Bronchial epithelial cell (primary cell): ENCODE data around the gene TUBB2A. TPM values are rescaled to one million over a fixed set of nuclear protein-coding genes. Genes with fewer than 3 reads are reported as not detected.
"Not testable (repeated sequence)": the region's sequence is repeated elsewhere in the genome, so short reads cannot be mapped to it uniquely, and the experiment has no call there.

Source experiments
- DNase-seq: peaks from one replicate; pipeline ENCODE4 v3.0.0-alpha.2; 2010; ENCODE audit warnings: low read depth
- FAIRE-seq: peaks from 2 replicates; lab custom pipeline; 2011; peaks lifted over from hg19 to GRCh38; lab: Jason Lieb, UNC
- H3K27me3 ChIP-seq: 2 replicates; pipeline ENCODE4 v1.5.1; 2011; ENCODE audit warnings: low read length; ENCODE audit not compliant: control insufficient read depth, insufficient read depth
- H3K36me3 ChIP-seq: 2 replicates; pipeline ENCODE4 v1.5.1; 2011; ENCODE audit warnings: low read length; ENCODE audit not compliant: control insufficient read depth, insufficient read depth
- H3K4me3 ChIP-seq: 2 replicates; pipeline ENCODE4 v1.5.1; 2011; ENCODE audit warnings: mild to moderate bottlenecking, low read depth, low read length, control low read depth
- total RNA-seq: library from RNA; depleted of rRNA; stranded (reverse); fragments of >200 nt; gene quantifications from 2 replicates; pipeline ENCODE4 v1.2.1, GENCODE V29; 2014
- TF ChIP-seq, protein P1 (sequence below): IDR thresholded peaks from 2 replicates; pipeline ENCODE4 v1.5.1; 2011; ENCODE audit warnings: mild to moderate bottlenecking, moderate library complexity, low read length, control low read depth, inconsistent platforms; ENCODE audit not compliant: insufficient read depth, severe bottlenecking

Gene TUBB2A
- total RNA-seq, 1 donor from 2014 or later, result 25.3 TPM

DNA sequence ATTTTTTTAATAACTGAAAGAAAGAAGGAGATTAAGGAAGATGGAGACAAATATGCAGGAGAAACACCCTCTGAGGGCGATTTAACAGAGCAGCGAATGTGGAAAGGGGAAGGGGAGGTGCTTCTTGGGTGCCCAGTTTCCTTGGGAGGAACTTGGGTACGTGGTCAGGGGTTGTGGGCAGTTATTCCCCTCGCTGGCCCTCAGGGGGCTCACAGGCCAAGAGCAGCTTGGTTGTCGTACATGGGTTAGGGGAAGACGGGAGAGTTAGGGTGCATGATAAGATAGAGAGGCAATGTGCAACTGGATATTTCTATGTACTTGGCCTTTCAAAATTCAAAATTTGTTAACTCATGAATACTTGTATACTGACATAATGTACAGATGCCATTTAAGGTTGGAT lies 7.0 kb upstream of the TUBB2A start:
- DNase-seq (no peak), FAIRE-seq (no peak)

DNA sequence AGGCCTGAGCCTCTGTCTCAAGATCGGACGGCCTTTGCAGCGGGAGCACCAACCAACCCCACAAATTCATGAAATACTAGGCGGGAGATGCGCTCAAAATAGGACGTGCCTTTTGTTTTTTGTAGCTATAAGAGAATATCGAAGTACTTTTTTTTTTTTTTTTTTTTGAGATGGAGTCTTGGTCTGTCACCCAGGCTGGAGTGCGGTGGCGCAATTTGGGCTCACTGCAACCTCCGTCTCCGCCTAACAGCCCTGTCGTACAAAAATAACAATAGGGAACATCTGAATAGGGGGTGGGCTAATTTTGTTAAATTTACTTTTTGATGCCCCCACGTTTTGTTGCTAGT lies 5.9 kb upstream of the TUBB2A start:
- no peak for FAIRE-seq
- TF ChIP-seq, protein P1, sequence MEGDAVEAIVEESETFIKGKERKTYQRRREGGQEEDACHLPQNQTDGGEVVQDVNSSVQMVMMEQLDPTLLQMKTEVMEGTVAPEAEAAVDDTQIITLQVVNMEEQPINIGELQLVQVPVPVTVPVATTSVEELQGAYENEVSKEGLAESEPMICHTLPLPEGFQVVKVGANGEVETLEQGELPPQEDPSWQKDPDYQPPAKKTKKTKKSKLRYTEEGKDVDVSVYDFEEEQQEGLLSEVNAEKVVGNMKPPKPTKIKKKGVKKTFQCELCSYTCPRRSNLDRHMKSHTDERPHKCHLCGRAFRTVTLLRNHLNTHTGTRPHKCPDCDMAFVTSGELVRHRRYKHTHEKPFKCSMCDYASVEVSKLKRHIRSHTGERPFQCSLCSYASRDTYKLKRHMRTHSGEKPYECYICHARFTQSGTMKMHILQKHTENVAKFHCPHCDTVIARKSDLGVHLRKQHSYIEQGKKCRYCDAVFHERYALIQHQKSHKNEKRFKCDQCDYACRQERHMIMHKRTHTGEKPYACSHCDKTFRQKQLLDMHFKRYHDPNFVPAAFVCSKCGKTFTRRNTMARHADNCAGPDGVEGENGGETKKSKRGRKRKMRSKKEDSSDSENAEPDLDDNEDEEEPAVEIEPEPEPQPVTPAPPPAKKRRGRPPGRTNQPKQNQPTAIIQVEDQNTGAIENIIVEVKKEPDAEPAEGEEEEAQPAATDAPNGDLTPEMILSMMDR, result no peak
- peak overlapping the region; percentile 59 for H3K4me3 ChIP-seq

More for the DNA sequence above, 7.0 kb upstream of the TUBB2A start:
- Histone ChIP-seq H3K36me3 (no peaks in the 10 kb centered on the region), H3K4me3 (no peak overlapping the region), H3K27me3 (no peaks in the 10 kb centered on the region)
- TF ChIP-seq, protein P1, result no peak

DNA sequence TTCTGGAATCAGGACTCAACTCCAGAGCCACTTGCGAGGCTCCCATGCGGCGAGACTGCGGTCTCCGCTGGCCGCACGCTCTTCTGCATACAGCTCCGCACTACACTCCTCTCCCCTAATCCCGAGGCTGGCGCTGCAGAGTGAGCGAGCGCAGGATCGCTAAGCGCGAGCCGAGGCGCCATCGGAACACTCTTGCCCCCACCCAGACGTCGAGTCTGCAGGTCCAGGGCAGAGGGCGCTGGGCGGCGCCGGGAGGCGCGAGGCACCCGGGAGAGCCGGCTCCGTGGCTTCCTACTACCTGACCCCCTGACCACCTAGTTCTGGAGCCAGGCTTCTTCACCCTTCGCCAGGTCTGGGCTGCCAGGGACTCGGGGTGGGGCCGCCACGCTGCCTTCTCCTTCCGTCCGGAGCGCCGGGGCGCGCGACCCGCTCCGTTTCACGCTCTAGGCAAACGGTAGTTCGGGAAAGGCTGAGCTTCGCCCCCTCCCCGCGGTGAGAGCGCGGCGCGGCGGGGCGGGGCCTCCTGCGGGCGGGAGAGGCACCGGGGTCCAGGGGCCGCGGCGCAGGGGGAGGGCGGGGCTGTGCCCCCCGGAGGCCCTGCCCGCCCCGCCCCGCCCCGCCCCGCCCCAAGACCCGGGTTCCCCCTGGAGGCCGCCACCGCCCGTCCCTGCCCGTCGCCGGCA lies 5.4 kb upstream of the TUBB2A start:
- peak; percentile 58 for DNase-seq
- Histone ChIP-seq H3K4me3 (peak overlapping the region; percentile 59), H3K27me3 (no peaks in the 10 kb centered on the region), H3K36me3 (no peaks in the 10 kb centered on the region)
- TF ChIP-seq, protein P1, result peak; percentile 22
- FAIRE-seq, result no peak

More for the DNA sequence above, 5.9 kb upstream of the TUBB2A start:
- DNase-seq, result no peak
- no peaks in the 10 kb centered on the region for H3K36me3 ChIP-seq
- no peaks in the 10 kb centered on the region for H3K27me3 ChIP-seq

DNA sequence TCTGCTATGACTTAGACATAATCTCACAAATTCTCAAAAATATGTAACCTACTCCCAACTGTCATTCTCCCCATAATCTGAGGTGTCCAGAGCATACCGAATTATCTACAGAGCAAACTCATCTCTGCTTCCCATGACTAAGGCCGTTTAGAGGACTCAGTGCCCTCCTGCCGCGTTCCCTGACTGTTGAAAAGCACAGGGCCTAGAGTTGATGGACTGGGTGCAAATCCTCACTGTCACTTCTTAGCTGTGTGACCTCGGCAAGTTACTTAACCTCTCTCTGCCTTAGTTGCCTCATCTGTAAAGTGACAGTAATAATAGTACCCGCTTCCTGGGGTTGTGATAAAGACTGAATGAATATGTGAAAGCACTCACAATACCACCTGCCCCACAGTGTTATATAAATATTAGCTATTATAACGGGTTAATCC lies 4.7 kb upstream of the TUBB2A start:
- Histone ChIP-seq H3K4me3 (no peak overlapping the region), H3K27me3 (no peaks in the 10 kb centered on the region), H3K36me3 (no peaks in the 10 kb centered on the region)
- FAIRE-seq (no peak), DNase-seq (no peak)
- TF ChIP-seq, protein P1, result no peak

DNA sequence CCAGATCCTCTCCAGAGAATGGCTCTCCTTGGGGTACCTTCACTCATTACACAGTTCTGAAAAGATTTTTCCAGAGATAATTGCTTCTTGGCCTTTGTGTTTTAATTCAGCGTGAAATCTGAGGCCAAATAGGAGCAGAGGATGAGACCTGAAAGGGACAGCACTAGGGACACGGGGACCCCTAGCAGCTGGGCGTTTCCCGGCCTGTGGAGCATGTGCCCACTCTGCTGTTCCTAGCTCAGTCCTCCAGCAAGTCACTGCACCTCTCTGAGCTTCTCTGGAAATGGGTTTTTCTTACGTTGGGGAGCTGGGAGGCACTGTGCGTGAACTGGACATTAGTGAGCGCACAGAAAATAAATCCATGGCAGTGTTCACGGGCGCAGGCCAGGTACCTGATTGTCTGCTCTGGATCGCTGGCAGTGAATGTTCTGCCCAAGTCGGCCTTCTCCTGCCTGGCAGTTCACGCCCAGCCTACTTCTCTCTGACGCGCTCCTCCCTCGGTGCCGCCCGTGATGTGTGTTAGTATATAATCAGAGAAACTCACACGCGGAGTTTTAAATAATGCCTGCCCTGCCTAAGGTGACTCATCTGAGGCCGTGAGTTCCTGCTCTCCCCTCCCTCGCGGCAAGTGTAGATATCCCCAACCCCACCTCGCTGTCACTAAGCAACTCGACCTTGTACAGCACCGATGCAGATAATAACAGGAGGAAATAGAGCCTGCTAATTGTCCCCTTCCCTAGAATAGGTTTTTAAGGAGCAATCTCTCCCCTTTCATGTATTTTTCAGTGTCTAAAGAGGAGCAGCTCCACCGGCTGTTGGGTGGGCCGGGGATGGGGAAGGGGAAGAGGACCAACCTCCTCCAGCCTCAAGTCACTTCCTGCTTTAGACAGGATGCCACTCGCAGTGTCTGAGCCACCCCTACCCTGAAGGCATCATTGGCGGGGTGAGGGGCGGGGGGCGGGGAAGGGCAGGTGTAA lies 2.7 kb upstream of the TUBB2A start:
- H3K27me3 ChIP-seq, result no peaks in the 10 kb centered on the region
- peaks cover 3% of the 10 kb centered on the region for H3K36me3 ChIP-seq
- FAIRE-seq, result no peak
- DNase-seq, result peak; percentile 70
- TF ChIP-seq, protein P1, result no peak
- no peak overlapping the region for H3K4me3 ChIP-seq

DNA sequence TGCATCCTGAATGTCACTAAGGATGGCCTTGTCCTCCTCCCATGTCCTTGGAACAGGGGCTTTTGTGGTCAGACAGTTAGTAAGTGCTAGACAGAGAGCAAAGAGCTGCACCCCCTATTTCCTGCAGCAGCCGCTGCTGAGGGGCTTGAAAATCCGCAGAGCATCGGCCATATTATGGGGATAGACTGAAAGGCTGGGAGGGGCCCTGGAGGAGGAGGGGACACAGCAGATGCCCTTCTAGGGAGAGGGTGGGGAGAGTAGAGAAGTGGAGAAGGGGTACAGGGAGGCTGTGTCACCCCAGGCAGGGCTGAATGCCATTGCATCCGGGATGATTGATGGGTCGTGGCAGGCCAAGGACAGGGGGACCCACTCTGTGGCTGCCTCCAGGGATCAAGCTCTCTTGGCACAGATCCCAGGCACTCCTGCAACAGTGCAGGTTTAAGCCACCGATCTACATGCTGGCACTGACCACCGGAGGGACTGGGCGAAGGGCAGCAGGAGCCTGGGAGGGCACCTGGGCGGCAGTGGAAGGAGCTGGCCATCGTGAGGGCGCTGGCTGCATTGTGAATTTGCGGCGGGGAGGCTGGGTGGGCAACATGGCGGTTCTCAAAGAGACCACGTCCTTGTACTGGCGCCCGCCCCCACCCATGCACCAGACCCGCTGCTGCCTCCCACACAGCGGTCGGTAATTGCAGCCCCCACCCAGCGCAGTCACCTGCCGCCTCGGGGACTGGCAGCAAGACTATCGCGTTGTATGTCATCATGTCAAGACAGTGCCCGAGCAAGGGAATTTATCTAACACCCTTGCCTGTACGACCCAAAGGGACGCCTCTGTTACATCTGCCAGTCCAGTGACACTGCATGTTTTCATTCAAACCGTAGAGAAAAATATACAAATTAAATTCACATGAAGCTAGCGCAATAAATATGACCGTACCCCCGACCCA lies 887 bp downstream of the TUBB2A start:
- H3K36me3 ChIP-seq, result not testable (repeated sequence)
- H3K4me3 ChIP-seq, result peak overlapping the region; percentile 59
- peak; percentile 62 for FAIRE-seq

DNA sequence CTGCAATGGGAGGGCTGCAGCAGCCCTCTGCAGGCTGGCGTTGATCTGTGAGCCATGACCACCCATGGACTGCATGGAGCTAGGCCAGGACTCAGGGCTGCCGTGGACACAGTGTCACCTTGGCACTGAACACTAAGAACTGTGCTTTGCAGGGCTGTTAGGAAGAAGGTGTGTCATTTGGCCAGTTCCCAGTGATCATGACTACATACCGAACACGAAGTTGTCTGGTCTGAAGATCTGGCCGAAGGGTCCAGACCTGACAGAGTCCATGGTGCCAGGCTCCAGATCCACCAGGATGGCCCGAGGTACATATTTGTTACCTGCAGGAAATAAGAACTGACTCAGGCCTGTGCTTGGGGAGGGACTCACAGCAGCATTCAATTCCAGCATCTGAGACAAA lies 1.9 kb downstream of the TUBB2A start:
- not testable (repeated sequence) for DNase-seq, H3K4me3 ChIP-seq, H3K27me3 ChIP-seq, H3K36me3 ChIP-seq
- FAIRE-seq, result peak; percentile 50

More for the DNA sequence above, 887 bp downstream of the TUBB2A start:
- H3K27me3 ChIP-seq, DNase-seq: not testable (repeated sequence)
